Upper lobe of right lung (tissue), 1 donor: ENCODE data around the gene IMMP2L. TPM values are rescaled to one million over a fixed set of nuclear protein-coding genes. Genes with fewer than 3 reads are reported as not detected.

Experiments
- ATAC-seq: fragments of 200-7000 bp; cut with Tn5 transposase; one replicate; pipeline ENCODE4 v1.9.1; 2020; ENCODE audit warnings: mild to moderate bottlenecking, moderate library complexity
- DNase-seq: peaks from one replicate; pipeline ENCODE4 v3.0.0-alpha.2; 2020
- H3K27ac ChIP-seq: fragments of 200-600 bp; one replicate; pipeline ENCODE4 v1.8.0; 2022
- H3K27me3 ChIP-seq: fragments of 200-600 bp; one replicate; pipeline ENCODE4 v1.8.0; 2022; ENCODE audit warnings: mild to moderate bottlenecking
- H3K36me3 ChIP-seq: fragments of 200-600 bp; one replicate; pipeline ENCODE4 v1.8.0; 2022
- H3K4me1 ChIP-seq: fragments of 200-600 bp; one replicate; pipeline ENCODE4 v1.8.0; 2022
- H3K4me3 ChIP-seq: fragments of 200-600 bp; one replicate; pipeline ENCODE4 v1.8.0; 2022; ENCODE audit warnings: mild to moderate bottlenecking
- H3K9me3 ChIP-seq: fragments of 200-600 bp; one replicate; pipeline ENCODE4 v1.8.0; 2022
- CTCF ChIP-seq: fragments of 200-600 bp; IDR thresholded peaks from one replicate; pipeline ENCODE4 v1.8.0; 2022; ENCODE audit warnings: antibody characterized with exemption
- intact Hi-C: fragments of 100-400 bp; cut with DNase I; formaldehyde crosslinking; loops from one replicate; pipeline ENCODE4 v1.11.0; 2022
- total RNA-seq: library from RNA; stranded (reverse); fragmentation: NEBNext Ultra II Directional; extraction: Animal tissue kit (Norgen Biotek cat#: 25700); gene quantifications from one replicate; pipeline ENCODE4 v1.2.1, GENCODE V29; 2021
- donor health status: DM: no; HTN: yes; CAD: no; lungs with severe emphysema.

IMMP2L gene
- total RNA-seq, 1 donor from 2014 or later: 22.0 TPM

- H3K4me3 ChIP-seq: no peak overlapping the region
- no peak for DNase-seq
These were observed 758.6 kb downstream of the IMMP2L start for GRCh38 chr7:110803602-110804143.

GRCh38 chr7:110801502-110801901 is 760.8 kb downstream of the IMMP2L start:
- no peak for TF ChIP-seq CTCF
- no peaks in the 10 kb centered on the region for H3K27me3 ChIP-seq
- H3K4me3 ChIP-seq: no peak overlapping the region
- H3K27ac ChIP-seq: no peak overlapping the region
- H3K4me1 ChIP-seq: no peaks in the 10 kb centered on the region
- no peaks in the 10 kb centered on the region for H3K9me3 ChIP-seq
- no peak for DNase-seq
- intact Hi-C loops: no loop called here
- no peak for ATAC-seq
- no peaks in the 10 kb centered on the region for H3K36me3 ChIP-seq

More at GRCh38 chr7:110803602-110804143, 758.6 kb downstream of the IMMP2L start:
- Histone ChIP-seq H3K36me3 (no peaks in the 10 kb centered on the region), H3K4me1 (no peaks in the 10 kb centered on the region), H3K9me3 (no peaks in the 10 kb centered on the region), H3K27me3 (no peaks in the 10 kb centered on the region), H3K27ac (no peak overlapping the region)
- ATAC-seq: no peak
- TF ChIP-seq CTCF: no peak
- intact Hi-C loops: no loop called here

- no peaks in the 10 kb centered on the region for H3K4me1 ChIP-seq
- H3K9me3 ChIP-seq: no peaks in the 10 kb centered on the region
- H3K27me3 ChIP-seq: no peaks in the 10 kb centered on the region
- H3K27ac ChIP-seq: no peak overlapping the region
- intact Hi-C loops: no loop called here
- H3K36me3 ChIP-seq: no peaks in the 10 kb centered on the region
- DNase-seq (no peak), ATAC-seq (no peak)
- no peak for TF ChIP-seq CTCF
- no peak overlapping the region for H3K4me3 ChIP-seq
These were observed 761.3 kb downstream of the IMMP2L start for GRCh38 chr7:110800984-110801383.

GRCh38 chr7:110797656-110798055 is 764.6 kb downstream of the IMMP2L start:
- TF ChIP-seq CTCF: no peak
- H3K27ac ChIP-seq: no peak overlapping the region
- H3K9me3 ChIP-seq: no peaks in the 10 kb centered on the region
- ATAC-seq: no peak
- H3K4me3 ChIP-seq: no peak overlapping the region
- no peaks in the 10 kb centered on the region for H3K27me3 ChIP-seq
- intact Hi-C loops: no loop called here
- no peaks in the 10 kb centered on the region for H3K36me3 ChIP-seq
- DNase-seq: no peak
- H3K4me1 ChIP-seq: no peaks in the 10 kb centered on the region

- no peak for TF ChIP-seq CTCF
- Histone ChIP-seq H3K9me3 (no peaks in the 10 kb centered on the region), H3K4me3 (no peak overlapping the region), H3K36me3 (no peaks in the 10 kb centered on the region), H3K27me3 (no peaks in the 10 kb centered on the region), H3K4me1 (no peaks in the 10 kb centered on the region), H3K27ac (no peak overlapping the region)
- ATAC-seq: no peak
- no peak for DNase-seq
- intact Hi-C loops: no loop called here
These were observed 771.3 kb downstream of the IMMP2L start for GRCh38 chr7:110790992-110791391.
